Prostate gland (tissue), 2 donors: ENCODE data around the gene CBR4. TPM values are rescaled to one million over a fixed set of nuclear protein-coding genes. Genes with fewer than 3 reads are reported as not detected.

Experiments used
- DNase-seq: peaks from one replicate; pipeline ENCODE4 v3.0.0-alpha.2; 2019; ENCODE audit warnings: low spot score
- H3K27ac ChIP-seq, 2 donors: fragments of 200-600 bp; sonication (generic); 2 replicates each; pipeline ENCODE4 v1.5.1; 2017 to 2019
- H3K27me3 ChIP-seq: fragments of 200-600 bp; sonication (generic); replicated peaks from 2 replicates; pipeline ENCODE4 v1.5.1; 2019; ENCODE audit not compliant: insufficient read depth
- H3K36me3 ChIP-seq, 2 donors: fragments of 200-600 bp; sonication (generic); 1 replicate in 1 of 2; 2 replicates in 1 of 2; pipeline versions ENCODE4 v1.5.1 to v1.8.1; 2017 to 2019
- H3K4me1 ChIP-seq: fragments of 200-600 bp; sonication (generic); replicated peaks from 2 replicates; pipeline ENCODE4 v1.5.1; 2019
- H3K4me3 ChIP-seq, 2 donors: fragments of 200-600 bp; sonication (generic); 2 replicates each; pipeline ENCODE4 v1.5.1; 2017 to 2019
- H3K9me3 ChIP-seq: fragments of 200-600 bp; sonication (generic); 2 replicates; pipeline ENCODE4 v1.5.1; 2017
- CTCF ChIP-seq, 4 experiments: fragments of 200-600 bp in 2 of 4; fragments of 450-650 bp in 2 of 4; sonication (generic) in 2 of 4; IDR thresholded peaks; 1 replicate in 3 of 4; 2 replicates in 1 of 4; pipeline ENCODE4 v1.5.1; 2016 to 2019; ENCODE audit warnings: antibody characterized with exemption in 4 of 4, mild to moderate bottlenecking in 2 of 4, moderate library complexity in 2 of 4
- POLR2A ChIP-seq: fragments of 450-650 bp; IDR thresholded peaks from one replicate; pipeline ENCODE4 v1.6.1; 2016; ENCODE audit warnings: antibody characterized with exemption, mild to moderate bottlenecking
- POLR2AphosphoS5 ChIP-seq: sonication (generic); formaldehyde crosslinking; IDR thresholded peaks from one replicate; pipeline ENCODE4 v1.6.1; 2017; ENCODE audit warnings: antibody characterized with exemption
- WGBS: methylation state at CpG from one replicate; pipeline ENCODE4 v1.1.5; 2018; 5-methylcytosine and 5-hydroxymethylcytosine counted together
- intact Hi-C: fragments of 100-400 bp; cut with DNase I; formaldehyde crosslinking; loops from one replicate; pipeline ENCODE4 v1.14.2; 2022
- total RNA-seq, 2 donors: library from RNA; depleted of rRNA; stranded (reverse); fragments of >200 nt; gene quantifications; one replicate each; pipeline ENCODE4 v1.1.0, GENCODE V29; 2016

Gene CBR4
- total RNA-seq, 2 donors from 2014 or later = 15.6 to 23.7 TPM

GRCh38 chr4:169009286-169010124, 550 bp downstream of the CBR4 start:
- Histone ChIP-seq H3K27me3 (no peaks in the 10 kb centered on the region), H3K4me1 (no peaks in the 10 kb centered on the region), H3K9me3 (no peaks in the 10 kb centered on the region), H3K27ac (peak overlapping the region; percentile 89 to 90), H3K36me3 (no peaks in the 10 kb centered on the region), H3K4me3 (peak overlapping the region; percentile 60 to 64)
- intact Hi-C loops = loop anchor here (5.0 to 10.0 kb wide), 4 partner anchors 87 to 425 kb away; partner anchors contain the start of gene SH3RF1
- TF ChIP-seq CTCF (IDR thresholded peaks at IDR 0.05) = no peak
- no peak for TF ChIP-seq POLR2AphosphoS5
- no peak for TF ChIP-seq POLR2A
- DNase-seq = peak; percentile 49
- WGBS = under 1% methylated on average over 39 of the region's 44 CpGs

- WGBS = 56% methylated on average over 1 of the region's 1 CpG
- H3K4me3 ChIP-seq = no peak overlapping the region
Observed at GRCh38 chr4:169005453-169006099, 4.5 kb downstream of the CBR4 start.

GRCh38 chr4:169000315-169000714, 9.7 kb downstream of the CBR4 start:
- intact Hi-C loops = loop anchor here (10.0 kb wide), 1 partner anchor 416 kb away; no protein-coding TSS in a partner anchor
- 80% methylated on average over 1 of the region's 1 CpG for WGBS
- no peak overlapping the region for H3K4me3 ChIP-seq
- H3K9me3 ChIP-seq = no peaks in the 10 kb centered on the region
- TF ChIP-seq POLR2AphosphoS5 (no peak), POLR2A (no peak), CTCF (IDR thresholded peaks at IDR 0.05) (no peak)
- H3K27ac ChIP-seq = no peak overlapping the region
- DNase-seq = no peak
- no peaks in the 10 kb centered on the region for H3K4me1 ChIP-seq
- H3K27me3 ChIP-seq = no peaks in the 10 kb centered on the region
- H3K36me3 ChIP-seq = no peaks in the 10 kb centered on the region

More at GRCh38 chr4:169005453-169006099, 4.5 kb downstream of the CBR4 start:
- H3K9me3 ChIP-seq = no peaks in the 10 kb centered on the region
- TF ChIP-seq CTCF (IDR thresholded peaks at IDR 0.05) (peak in 2 of 4 experiments; percentile 25 to 37), POLR2AphosphoS5 (no peak), POLR2A (no peak)
- H3K27ac ChIP-seq = no peak overlapping the region
- intact Hi-C loops = loop anchor here (5.0 to 10.0 kb wide), 2 partner anchors 83 to 421 kb away; no protein-coding TSS in a partner anchor
- no peaks in the 10 kb centered on the region for H3K36me3 ChIP-seq
- no peak for DNase-seq
- H3K4me1 ChIP-seq = no peaks in the 10 kb centered on the region
- no peaks in the 10 kb centered on the region for H3K27me3 ChIP-seq

GRCh38 chr4:168999809-169000208, 10.2 kb downstream of the CBR4 start:
- intact Hi-C loops = loop anchor here (10.0 kb wide), 2 partner anchors 415 to 485 kb away; no protein-coding TSS in a partner anchor
- H3K4me1 ChIP-seq = no peaks in the 10 kb centered on the region
- H3K4me3 ChIP-seq = no peak overlapping the region
- H3K27me3 ChIP-seq = no peaks in the 10 kb centered on the region
- H3K36me3 ChIP-seq = no peaks in the 10 kb centered on the region
- H3K9me3 ChIP-seq = no peaks in the 10 kb centered on the region
- no peak overlapping the region for H3K27ac ChIP-seq
- DNase-seq = no peak
- 31% methylated on average over 4 of the region's 4 CpGs for WGBS
- TF ChIP-seq POLR2A (no peak), POLR2AphosphoS5 (no peak), CTCF (IDR thresholded peaks at IDR 0.05) (no peak)
